NCI-H526 (cell line): ENCODE results near the gene ACTC1.

Experiments used
- DNase-seq, 2 experiments: peaks; one replicate each; lab custom pipeline; 2025; lab: John Stamatoyannopoulos, UW

The ACTC1 gene

GRCh38 chr15:34757262-34757661 is 38.1 kb downstream of the ACTC1 start:
- DNase-seq, result no peak

- DNase-seq, result peak in 1 of 2 experiments; percentile 37
Observed at GRCh38 chr15:34755419-34755773, 40.0 kb downstream of the ACTC1 start.

GRCh38 chr15:34754674-34755418 is 40.5 kb downstream of the ACTC1 start, which contains the start of gene GJD2:
Gene GJD2, minus strand, starts transcription at chr15:34754998. Its CDS starts 510 bp downstream, at chr15:34754488.
- DNase-seq, result peak; percentile 16 to 71

GRCh38 chr15:34754171-34754601 is 41.2 kb downstream of the ACTC1 start:
- no peak for DNase-seq

GRCh38 chr15:34753236-34753894 is 42.0 kb downstream of the ACTC1 start:
- DNase-seq, result no peak

GRCh38 chr15:34749691-34750090 is 45.7 kb downstream of the ACTC1 start:
- no peak for DNase-seq
